GM18520 (cell line): Measurements from ENCODE around the gene MPPE1.
"Not testable (repeated sequence)": the region's sequence is repeated elsewhere in the genome, so short reads cannot be mapped to it uniquely, and the experiment has no call there.

Experiments
- ATAC-seq: cut with Tn5 transposase; IDR thresholded peaks from one replicate; pipeline ENCODE4 v1.9.1; 2021; ENCODE audit not compliant: unreplicated experiment

MPPE1 gene

DNA sequence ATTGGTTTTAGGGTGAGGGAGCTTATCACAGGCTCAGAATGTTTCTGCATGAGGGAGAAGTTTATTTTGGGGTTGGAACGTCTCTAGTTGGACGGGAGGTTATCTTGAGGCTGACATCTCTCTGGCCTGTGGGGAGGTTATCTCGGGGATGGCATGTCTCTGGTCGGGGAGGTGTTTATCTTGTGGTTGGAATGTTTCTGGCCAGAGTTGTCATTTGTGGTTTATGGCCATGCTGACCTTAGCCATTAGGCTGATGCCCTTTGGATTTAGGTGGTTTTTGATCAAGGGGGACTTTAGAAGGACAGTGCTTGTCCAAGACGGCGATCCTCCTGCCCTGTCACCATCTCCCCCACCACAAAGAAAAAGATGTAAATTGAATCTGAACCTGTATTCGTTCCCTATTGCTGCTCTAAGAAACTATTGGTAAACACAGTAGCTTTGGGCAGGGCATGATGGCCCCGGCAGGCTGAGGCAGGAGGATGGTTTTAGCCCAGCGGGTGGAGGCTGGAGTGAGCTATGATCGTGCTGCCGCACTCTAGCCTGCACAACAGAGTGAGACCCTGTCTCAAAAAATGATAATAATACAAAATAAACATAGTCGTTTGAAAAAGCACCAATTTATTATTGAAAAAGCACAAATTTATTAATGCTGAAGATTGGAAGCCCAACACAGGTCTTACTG, 17.8 kb upstream of the MPPE1 start:
- no peak for ATAC-seq

DNA sequence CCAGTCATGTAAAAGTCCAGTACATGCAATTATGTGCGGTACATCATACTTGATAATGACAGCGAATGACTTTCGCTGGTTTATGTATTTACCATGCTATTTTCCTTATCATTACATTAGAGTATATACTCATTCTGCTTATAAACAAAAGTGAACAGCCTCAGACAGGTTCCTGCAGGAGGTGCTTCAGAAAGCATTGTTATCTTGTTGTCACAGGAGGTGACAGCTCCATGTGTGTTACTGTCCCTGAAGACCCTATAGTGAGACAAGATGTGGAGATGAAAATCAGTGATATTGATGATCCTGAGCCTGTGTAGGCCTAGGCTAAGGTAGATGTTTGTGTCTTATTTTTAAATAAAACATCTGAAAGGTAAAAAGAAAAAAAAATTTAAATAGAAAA, 15.3 kb upstream of the MPPE1 start:
- ATAC-seq: no peak

DNA sequence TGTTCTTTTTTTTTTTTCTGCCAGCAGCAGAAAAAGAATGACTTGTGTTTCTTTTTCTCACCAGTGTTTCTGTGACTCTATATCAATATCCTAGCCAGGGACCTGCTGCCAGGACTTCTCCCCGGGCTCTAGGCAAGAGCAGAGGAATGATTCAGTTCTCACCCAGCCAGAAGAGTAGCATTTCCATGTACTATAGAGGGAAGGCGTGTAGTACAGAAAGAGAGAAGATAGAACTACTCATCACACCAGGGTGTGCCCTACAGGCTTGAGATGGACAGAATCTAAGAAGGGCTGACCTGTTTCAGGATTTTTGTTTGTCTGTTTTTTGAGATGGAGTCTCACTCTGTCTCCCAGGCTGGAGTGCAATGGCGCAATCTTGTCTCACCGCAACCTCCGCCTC, 11.4 kb upstream of the MPPE1 start:
- ATAC-seq: not testable (repeated sequence)

DNA sequence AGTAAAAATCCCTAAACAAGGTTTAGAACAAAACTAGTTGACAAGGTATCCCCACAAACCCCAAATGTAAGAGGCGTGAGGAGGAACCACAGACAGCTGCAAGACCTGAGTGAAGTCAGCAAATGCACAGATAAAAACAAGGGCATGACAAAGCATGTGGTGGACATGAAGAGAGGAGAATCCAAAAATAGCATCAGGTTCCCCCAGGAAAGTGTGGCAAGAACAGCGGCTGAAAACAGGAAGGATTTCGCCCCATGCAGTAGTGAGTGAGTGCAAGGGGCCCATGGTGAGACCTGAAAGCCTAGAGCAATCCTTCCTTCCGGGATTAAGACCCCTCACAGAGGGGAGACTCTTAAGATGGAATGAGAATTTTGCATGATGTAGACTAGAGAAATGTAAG, 8.8 kb upstream of the MPPE1 start:
- ATAC-seq: not testable (repeated sequence)

DNA sequence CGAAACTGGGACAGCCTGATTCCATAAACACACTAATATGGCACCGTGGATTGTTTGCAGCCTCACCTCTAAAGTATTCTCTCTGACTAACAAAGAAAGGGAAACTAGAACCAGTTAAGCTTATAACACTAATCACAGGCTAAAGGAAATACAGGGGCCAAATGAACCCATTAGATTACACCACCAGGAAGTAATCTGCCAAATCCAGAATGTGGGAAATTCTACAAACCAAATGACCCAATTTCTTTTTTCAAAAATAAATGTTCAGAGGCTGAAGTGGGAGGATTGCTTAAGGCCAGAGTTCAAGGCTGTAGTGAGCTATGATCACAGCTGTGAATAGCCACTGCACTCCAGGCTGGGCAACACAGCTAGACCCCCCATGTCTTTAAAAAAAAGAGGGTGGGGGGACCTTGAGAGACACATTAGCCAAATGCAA, 1.5 kb upstream of the MPPE1 start:
- no peak for ATAC-seq

DNA sequence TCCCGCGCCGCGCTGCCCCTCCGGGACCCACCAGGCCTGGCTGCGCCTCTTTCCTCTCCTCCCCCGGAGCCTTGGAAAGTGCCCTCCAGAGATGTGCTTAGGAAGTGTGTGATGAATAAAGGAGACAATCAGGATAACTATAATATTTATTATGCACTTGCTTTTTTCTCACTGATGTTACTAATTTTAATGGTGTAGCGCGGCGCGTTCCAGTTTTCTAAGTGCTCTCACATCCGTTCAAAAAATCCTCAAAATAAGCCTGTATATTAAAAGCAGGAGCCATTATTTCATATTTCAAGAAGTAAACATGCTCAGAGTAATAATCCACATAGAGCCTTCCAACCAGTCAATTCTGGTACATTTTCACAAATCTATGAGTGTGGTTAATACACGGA, 941 bp upstream of the MPPE1 start:
- no peak for ATAC-seq

DNA sequence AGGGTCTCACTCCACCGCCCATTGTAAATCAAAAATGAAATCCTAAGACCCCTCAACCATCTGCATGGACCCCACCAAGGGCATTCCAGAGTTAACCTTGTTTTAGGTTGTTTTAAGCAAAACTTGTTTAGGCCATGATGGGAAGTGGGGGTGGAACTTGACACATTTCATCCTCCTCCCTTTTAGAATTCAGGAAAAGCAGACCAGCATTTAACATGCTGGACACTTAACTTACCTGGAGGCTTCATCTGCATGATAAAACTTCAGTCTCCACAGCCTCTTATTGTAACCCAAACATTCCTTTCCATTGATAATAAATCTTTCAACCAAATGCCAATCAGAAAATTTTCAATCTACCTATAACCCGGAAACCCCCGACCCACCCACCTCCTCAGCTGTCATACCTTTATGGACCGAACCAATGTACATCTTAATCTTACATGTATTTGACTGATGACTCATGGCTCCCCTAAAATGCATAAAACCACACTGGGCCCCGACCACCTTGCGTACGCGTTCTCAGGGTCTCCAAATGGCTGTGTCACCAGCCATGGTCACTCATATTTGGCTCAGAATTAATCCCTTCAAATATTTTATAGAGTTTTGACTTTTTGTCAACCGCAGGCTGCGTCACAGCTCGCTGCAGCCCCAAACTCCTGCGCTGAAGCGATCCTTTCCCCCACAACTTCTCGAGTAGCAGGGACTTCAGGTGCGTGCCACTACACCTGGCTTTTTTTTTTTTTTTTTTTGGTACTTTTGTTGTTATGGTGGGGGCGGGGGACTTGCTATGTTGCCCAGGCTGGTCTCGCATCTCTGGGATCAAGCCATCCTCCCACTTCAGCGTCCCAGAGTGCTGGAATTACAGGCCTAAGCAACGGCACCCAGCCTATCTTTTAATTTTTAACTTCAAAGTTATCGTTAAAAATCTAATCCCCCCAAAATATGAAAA, 917 bp downstream of the MPPE1 start:
- no peak for ATAC-seq

DNA sequence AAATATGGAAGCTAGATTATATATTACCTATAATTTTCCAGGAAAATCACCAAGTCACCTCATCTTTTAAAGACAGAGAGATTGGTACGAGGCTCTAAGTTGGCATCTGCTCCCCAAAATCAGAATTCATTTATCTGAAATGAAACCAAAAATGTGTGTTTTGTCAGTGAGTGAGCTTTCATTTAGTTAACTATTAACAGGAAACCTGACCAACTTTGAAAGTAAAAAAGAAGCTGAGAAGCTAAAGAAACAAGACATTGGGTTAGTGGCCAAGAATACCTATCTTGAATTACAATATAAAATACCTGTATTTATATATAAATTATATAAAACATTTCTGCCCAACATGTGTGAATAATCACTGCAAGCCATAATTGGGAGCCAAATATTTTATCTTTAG, 1.9 kb downstream of the MPPE1 start:
- ATAC-seq: no peak

DNA sequence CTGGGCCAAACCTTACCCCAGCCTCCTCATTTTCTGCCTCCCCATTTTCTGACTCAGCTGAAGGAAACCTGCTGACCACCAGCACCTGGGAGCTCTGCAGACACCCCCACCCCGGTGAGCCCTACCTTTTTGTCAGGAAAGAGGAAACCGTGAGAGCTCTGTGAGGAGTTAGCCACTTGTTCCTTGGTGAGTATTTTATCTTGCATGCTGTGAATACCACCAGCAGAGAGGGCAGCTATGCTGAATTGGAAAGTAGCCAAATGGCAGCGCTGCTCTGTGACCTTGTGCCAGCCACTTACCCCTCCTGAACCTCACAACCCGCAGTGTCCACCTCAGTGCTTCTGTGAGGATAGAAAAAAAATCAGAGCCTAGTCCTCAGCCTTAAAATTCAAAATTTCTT, 2.5 kb downstream of the MPPE1 start:
- ATAC-seq: no peak

DNA sequence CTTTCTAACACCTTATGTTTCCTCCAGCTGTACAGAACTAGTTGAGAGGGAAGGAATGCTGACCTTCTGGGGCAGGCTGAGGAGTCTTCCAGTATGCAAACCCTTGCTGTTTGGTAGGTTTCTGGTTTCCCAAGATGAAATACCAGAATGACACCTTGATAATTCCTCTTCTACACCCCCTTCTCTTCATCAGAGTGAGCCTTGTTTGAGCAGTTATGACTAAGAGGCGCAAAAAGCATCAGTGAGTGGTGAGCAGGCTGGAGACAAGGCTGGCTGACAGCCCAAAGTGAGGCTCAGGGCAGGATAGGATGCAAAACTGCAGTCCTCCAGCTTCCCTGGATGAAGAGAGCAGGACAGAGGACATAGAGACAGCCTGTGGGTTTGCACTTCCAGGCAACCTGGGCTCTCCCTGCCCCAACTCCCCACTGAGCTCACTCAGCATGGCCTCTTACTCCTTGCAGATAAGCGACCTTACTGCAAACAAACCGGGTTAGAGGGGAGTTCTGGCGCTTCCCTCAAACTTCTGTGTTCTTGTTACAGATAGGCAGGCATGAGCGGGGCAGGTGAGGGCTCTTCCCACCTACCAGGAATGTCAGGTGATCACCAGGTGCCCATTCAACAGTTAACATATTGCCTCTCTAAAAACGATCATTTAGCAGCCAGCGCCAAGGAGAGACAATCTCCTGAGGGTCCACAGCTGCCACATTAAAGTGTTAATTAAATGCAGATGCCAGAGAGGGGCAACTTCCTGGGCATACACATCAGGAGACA, 5.4 kb downstream of the MPPE1 start:
- no peak for ATAC-seq

DNA sequence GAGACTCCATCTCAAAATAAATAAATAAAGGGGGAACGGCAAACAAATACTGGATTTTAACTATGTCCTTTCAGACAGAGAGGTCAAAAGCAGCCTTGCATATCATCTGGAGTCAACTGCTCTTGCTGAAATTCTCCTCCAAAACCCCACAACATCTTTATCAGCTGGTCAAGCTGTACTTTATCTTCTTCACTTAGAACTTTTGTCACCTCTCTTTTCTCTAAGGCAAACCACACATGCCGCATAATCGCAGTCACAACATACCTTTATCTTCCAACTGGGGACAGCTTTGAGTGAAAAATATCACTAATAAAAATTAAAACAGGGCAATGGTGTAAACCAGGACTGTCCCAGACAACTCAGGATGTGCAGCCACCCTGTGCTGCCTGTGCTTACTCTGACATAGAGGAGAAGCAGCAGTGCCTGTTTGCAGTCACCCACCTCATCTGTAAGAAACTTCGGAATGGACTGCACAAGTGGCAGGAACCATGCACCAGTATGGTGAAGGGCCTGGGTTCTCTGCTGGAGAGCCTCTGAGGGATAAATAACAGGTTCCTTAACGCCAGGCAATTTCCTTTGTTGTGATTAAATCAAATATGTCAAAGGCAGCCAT, 6.2 kb downstream of the MPPE1 start:
- no peak for ATAC-seq

DNA sequence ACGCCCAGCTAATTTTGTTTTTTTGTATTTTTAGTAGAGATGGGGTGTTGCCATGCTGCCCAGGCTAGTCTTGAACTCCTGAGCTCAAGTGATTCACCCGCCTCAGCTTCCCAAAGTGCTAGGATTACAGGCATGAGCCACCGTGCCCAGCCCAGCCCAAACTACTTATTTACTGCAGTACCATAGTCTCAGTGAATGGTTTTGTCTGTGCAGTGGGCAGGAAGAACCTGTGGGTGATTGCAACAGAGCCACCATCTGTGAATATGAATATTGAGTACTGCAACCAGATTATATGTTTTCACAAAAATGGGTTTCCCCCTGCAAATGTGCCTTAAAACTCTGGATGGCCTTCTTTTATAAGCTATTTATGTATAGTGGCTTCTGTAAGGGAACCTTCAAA, 9.1 kb downstream of the MPPE1 start:
- no peak for ATAC-seq

DNA sequence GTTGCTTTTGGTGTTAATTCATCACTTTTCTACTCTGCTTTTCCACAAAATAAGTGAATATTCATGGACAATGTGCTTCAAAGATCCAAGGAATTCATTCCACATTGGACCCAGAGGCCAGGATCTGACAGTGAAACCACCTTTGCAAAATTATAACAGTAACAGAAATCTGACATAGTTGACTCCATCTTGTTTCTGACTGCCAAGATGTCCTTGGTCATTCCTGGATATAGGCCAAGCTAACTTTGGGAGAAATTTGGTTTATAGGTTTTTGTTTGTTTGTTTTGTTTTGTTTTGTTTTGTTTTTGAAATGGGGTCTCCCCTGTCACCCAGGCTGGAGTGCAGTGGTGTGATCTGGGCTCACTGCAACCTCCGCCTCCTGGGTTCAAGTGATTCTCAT, 10.3 kb downstream of the MPPE1 start:
- no peak for ATAC-seq

DNA sequence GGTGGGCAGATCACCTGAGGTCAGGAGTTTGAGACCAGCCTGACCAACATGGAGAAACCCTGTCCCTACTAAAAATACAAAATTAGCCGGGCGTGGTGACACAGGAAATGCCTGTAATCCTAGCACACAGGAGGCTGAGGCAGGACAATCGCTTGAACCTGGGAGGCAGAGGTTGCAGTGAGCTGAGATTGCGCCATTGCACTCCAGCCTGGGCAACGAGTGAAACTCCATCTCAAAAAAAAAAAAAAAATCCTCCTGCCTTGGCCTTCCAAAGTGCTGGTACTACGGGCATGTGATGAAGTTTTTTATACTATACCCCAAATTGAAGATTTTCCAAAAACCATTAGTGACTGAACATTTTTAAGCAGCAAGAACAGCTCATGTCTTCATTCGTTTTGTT, 15.7 kb downstream of the MPPE1 start:
- not testable (repeated sequence) for ATAC-seq

DNA sequence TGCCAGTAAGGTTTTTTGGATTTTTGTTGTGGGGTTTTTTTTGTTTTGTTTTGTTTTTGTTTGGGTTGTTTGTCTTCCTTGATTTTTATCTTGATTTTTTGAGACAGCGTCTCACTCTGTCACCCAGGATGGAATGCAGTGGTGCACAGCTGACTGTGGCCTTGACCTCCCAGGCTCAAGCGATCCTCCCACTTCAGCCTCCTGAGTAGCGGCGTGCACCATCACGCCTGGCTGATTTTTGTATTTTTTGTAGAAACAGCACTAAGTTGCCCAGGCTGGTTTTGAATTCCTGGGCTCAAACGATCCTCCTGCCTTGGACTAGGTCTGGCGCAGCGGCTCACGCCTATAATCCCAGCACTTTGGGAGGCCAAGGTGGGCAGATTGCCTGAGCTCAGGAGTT, 16.4 kb downstream of the MPPE1 start:
- no peak for ATAC-seq

DNA sequence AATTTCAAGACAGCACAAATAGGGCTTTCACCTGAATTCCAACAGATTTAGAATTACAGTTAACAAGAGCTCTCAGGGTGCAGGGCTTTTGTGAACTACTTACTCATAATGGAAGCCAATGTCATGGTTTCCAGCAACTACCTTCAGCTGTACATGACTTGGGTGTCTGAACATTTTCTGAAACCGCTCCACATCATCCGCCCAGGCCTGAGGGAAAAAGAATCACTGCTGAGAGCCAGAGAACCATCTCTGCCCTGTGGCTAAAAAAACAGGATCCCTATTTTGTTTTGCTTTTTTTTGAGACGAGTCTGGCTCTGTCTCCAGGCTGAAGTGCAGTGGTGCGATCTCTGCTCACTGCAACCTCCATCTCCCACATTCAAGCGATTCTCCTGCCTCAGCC, 18.8 kb downstream of the MPPE1 start:
- ATAC-seq: no peak

DNA sequence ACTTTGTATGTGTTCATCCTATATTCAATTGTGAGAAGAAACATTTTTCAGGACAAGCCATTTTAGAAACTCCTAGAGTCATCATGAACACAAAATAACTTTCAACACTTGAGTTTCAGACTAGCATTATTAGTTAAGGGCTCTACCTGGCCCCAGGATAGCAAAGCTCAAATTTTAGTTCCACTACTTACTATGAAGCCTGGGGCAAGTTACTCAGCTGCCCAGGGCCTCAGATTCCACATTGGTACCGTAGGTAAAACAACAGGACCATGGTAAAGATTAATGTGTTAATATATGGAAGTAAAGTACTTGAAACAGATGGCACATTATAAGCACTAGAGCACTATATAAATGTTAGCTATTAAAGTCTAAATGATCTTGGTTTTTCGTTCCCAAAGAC, 19.4 kb downstream of the MPPE1 start:
- ATAC-seq: no peak

DNA sequence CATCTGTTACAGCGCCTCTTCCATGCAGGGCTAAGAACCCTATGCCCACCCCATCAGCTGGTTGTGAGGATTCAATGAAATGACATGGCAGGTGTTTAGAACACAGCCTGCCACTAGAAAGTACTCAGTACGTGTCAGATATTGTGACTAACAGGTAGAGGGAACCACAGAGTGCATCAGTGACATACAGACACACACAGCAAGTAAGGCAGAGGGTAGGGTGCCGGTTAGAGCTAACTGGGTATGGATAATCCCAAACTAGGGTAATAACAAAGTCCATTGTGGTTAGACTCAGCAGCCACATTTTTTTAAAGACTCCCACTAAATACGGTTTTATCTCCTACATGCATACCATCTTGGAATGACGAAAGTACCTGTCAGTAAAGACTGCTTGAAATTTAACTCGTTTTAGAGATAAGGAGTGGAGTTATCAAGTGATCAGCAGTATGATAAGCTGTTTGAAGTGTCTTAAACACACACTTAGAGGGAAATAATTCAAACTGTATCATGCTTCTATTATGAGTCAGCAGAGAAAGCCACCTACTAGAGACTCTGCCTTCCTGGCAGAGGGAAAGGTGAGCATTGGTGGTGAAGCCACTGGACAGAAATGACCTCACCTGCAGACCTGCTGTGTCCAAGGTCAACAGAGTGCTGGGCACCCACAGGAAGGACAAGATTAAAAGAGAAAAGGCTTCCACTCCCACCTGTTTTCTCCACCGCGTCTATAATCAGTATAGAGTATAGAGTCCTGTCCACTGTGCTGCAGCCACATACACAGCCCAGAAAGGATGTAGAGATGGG, 20.6 kb downstream of the MPPE1 start:
- ATAC-seq: no peak

DNA sequence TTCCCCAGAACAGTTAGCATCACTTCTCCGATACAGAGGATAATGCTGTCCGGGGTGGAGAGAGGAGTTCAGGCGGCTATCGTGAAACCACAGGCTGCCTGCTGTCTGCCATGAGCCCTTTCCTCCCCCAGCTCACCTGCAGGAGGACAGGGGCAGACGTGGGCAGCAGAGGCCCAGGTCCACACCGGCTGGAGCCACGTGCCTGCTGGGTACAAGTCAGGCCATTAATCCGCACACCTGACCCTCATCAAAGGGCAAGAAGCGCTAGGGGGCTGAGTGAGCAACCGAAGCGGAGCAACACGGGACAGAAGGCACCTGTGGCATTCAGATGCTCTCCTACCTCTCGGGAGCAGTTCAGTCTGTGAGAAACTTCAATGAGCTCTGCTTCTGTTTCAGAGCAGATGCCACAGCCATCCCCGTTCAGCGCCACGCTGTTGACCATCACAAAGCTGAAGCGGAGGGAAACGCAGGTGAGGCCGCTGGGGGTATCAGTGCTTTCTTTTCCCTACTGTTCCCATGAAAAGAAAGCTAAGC, 21.5 kb downstream of the MPPE1 start:
- no peak for ATAC-seq

DNA sequence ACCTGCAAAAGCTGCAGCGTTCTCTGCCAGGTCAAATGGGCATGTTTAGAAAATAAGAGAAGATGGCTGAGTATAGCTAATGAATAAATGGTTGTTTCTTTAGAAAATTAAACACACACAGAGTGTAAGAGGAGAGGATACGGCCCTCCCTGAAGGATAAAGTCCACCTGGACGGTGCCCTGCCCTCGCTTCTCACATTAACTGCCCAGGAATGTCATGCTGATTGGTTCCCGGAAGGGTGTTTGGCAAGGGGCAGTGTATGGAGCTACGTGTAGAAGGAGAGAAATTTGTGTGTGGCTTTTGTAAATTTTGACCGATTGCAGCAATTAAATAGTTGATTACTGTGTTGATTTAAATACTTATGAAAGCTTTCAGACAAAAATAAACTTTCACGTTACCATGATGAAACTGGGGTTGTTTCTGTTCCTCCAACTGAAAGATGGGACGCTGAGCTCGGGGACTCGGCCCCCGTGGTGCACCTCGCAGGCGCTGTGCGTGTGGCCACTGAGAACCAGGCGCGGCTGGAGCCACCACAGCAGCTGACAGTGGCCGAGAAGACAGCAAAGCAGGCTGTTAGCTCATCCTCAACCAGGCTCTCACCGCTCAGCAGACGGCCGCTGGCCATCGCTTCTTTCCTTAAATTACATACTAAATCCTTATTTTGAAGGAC, 22.7 kb downstream of the MPPE1 start:
- ATAC-seq: no peak
